ENCODE results near the gene HOXA2. TPM values are rescaled to one million over a fixed set of nuclear protein-coding genes. Genes with fewer than 3 reads are reported as not detected.
A peak's percentile ranks its signal among the peaks of the same experiment; 100 is the strongest.

HOXA2 gene
- total RNA-seq, 3 donors from 2014 or later, result 3.2 to 4.3 (median 3.3) TPM

GRCh38 chr7:27113991-27114769 is 11.7 kb upstream of the HOXA2 start:
- intact Hi-C loops (cut with DNase I, micrococcal nuclease), result no loop called here

GRCh38 chr7:27112955-27113949 is 10.8 kb upstream of the HOXA2 start:
- Histone ChIP-seq H3K4me3 (peak overlapping the region; percentile 11), H3K9me3 (no peaks in the 10 kb centered on the region), H3K36me3 (ENCODE audit: low read depth) (no peaks in the 10 kb centered on the region), H3K4me1 (ENCODE audit: low read depth) (peaks cover 51% of the 10 kb centered on the region)
- no peak for TF ChIP-seq CTCF (IDR thresholded peaks at IDR 0.05)
- DNase-seq (peak; percentile 79 to 87 (median 82)), ATAC-seq (peak; percentile 67)
- intact Hi-C loops (cut with DNase I, micrococcal nuclease), result no loop called here

More at GRCh38 chr7:27113991-27114769, 11.7 kb upstream of the HOXA2 start:
- DNase-seq (peak; percentile 64 to 73 (median 71)), ATAC-seq (peak; percentile 32)
- Histone ChIP-seq H3K9me3 (no peaks in the 10 kb centered on the region), H3K4me1 (ENCODE audit: low read depth) (peaks cover 53% of the 10 kb centered on the region), H3K36me3 (ENCODE audit: low read depth) (no peaks in the 10 kb centered on the region), H3K4me3 (peak overlapping the region; percentile 11)
- TF ChIP-seq CTCF (IDR thresholded peaks at IDR 0.05), result no peak

GRCh38 chr7:27112361-27112760 is 9.9 kb upstream of the HOXA2 start:
- Histone ChIP-seq H3K4me1 (ENCODE audit: low read depth) (peaks cover 48% of the 10 kb centered on the region), H3K9me3 (no peaks in the 10 kb centered on the region), H3K4me3 (no peak overlapping the region), H3K36me3 (ENCODE audit: low read depth) (no peaks in the 10 kb centered on the region)
- no peak for TF ChIP-seq CTCF (IDR thresholded peaks at IDR 0.05)
- no peak for ATAC-seq
- DNase-seq, result no peak
- intact Hi-C loops (cut with DNase I, micrococcal nuclease), result no loop called here

GRCh38 chr7:27111751-27112277 is 9.3 kb upstream of the HOXA2 start:
- DNase-seq (no peak), ATAC-seq (no peak)
- no peaks in the 10 kb centered on the region for H3K9me3 ChIP-seq
- intact Hi-C loops (cut with DNase I, micrococcal nuclease), result no loop called here
- no peak for TF ChIP-seq CTCF (IDR thresholded peaks at IDR 0.05)
- no peak overlapping the region for H3K4me3 ChIP-seq
- peaks cover 44% of the 10 kb centered on the region for H3K4me1 ChIP-seq (ENCODE audit: low read depth)
- H3K36me3 ChIP-seq (ENCODE audit: low read depth), result no peaks in the 10 kb centered on the region

GRCh38 chr7:27111042-27111750 is 8.7 kb upstream of the HOXA2 start:
- TF ChIP-seq CTCF (IDR thresholded peaks at IDR 0.05), result no peak
- Histone ChIP-seq H3K9me3 (no peaks in the 10 kb centered on the region), H3K36me3 (ENCODE audit: low read depth) (no peaks in the 10 kb centered on the region), H3K4me1 (ENCODE audit: low read depth) (peaks cover 49% of the 10 kb centered on the region), H3K4me3 (no peak overlapping the region)
- no peak for ATAC-seq
- peak in 2 of 3 donors; percentile 32 to 44 for DNase-seq
- intact Hi-C loops (cut with DNase I, micrococcal nuclease), result no loop called here
